GM06990 (cell line): ENCODE results near the gene CNTN6.

Source experiments
- DNase-seq: peaks from one replicate; pipeline ENCODE4 v3.0.0-alpha.2; 2011; ENCODE audit not compliant: insufficient read length; ENCODE audit errors: extremely low read depth
- H3K27me3 ChIP-seq: replicated peaks from 2 replicates; pipeline ENCODE4 v1.6.0; 2011; ENCODE audit warnings: low read length; ENCODE audit not compliant: control insufficient read depth, insufficient read depth
- H3K36me3 ChIP-seq: 2 replicates; pipeline ENCODE4 v1.5.1; 2011; ENCODE audit warnings: low read length; ENCODE audit not compliant: control insufficient read depth, insufficient read depth
- H3K4me3 ChIP-seq: replicated peaks from 2 replicates; pipeline ENCODE4 v1.5.1; 2011; ENCODE audit warnings: low read depth, mild to moderate bottlenecking, control low read depth, low read length
- CTCF ChIP-seq: IDR thresholded peaks from 2 replicates; pipeline ENCODE4 v1.5.1; 2011; ENCODE audit warnings: low read length, control low read depth, mild to moderate bottlenecking, inconsistent platforms; ENCODE audit not compliant: insufficient read depth, poor library complexity, severe bottlenecking

Gene CNTN6

GRCh38 chr3:1138036-1138435 is 45.2 kb downstream of the CNTN6 start:
- TF ChIP-seq CTCF = no peak
- H3K36me3 ChIP-seq = no peaks in the 10 kb centered on the region
- no peak for DNase-seq
- H3K27me3 ChIP-seq = no peaks in the 10 kb centered on the region
- no peak overlapping the region for H3K4me3 ChIP-seq

- H3K4me3 ChIP-seq = no peak overlapping the region
- H3K27me3 ChIP-seq = no peaks in the 10 kb centered on the region
- TF ChIP-seq CTCF = no peak
- no peaks in the 10 kb centered on the region for H3K36me3 ChIP-seq
- no peak for DNase-seq
Observed at GRCh38 chr3:1139071-1139470, 46.2 kb downstream of the CNTN6 start.

GRCh38 chr3:1147326-1147725 is 54.5 kb downstream of the CNTN6 start:
- H3K4me3 ChIP-seq = no peak overlapping the region
- no peak for TF ChIP-seq CTCF
- no peaks in the 10 kb centered on the region for H3K27me3 ChIP-seq
- H3K36me3 ChIP-seq = no peaks in the 10 kb centered on the region
- DNase-seq = no peak

- no peaks in the 10 kb centered on the region for H3K36me3 ChIP-seq
- no peaks in the 10 kb centered on the region for H3K27me3 ChIP-seq
- DNase-seq = no peak
- TF ChIP-seq CTCF = no peak
- no peak overlapping the region for H3K4me3 ChIP-seq
Observed at GRCh38 chr3:1147819-1148218, 55.0 kb downstream of the CNTN6 start.

- H3K4me3 ChIP-seq = no peak overlapping the region
- DNase-seq = no peak
- TF ChIP-seq CTCF = no peak
- no peaks in the 10 kb centered on the region for H3K36me3 ChIP-seq
- H3K27me3 ChIP-seq = no peaks in the 10 kb centered on the region
Observed at GRCh38 chr3:1164101-1164500, 71.3 kb downstream of the CNTN6 start.

- TF ChIP-seq CTCF = no peak
- H3K36me3 ChIP-seq = no peaks in the 10 kb centered on the region
- no peaks in the 10 kb centered on the region for H3K27me3 ChIP-seq
- no peak overlapping the region for H3K4me3 ChIP-seq
- DNase-seq = no peak
Observed at GRCh38 chr3:1171320-1171719, 78.5 kb downstream of the CNTN6 start.
